ENCODE measurements around the gene USP12.

Gene USP12

GRCh38 chr13:27120011-27120410 lies 51.6 kb downstream of the USP12 start:
- no peak for DNase-seq

- no peak for DNase-seq
Observed at GRCh38 chr13:27118428-27119054, 53.1 kb downstream of the USP12 start.

GRCh38 chr13:27117952-27118351 lies 53.7 kb downstream of the USP12 start:
- DNase-seq = no peak

- DNase-seq = no peak
Observed at GRCh38 chr13:27117158-27117557, 54.5 kb downstream of the USP12 start.

- DNase-seq = no peak
Observed at GRCh38 chr13:27113436-27113835, 58.2 kb downstream of the USP12 start.

GRCh38 chr13:27112006-27112405 lies 59.6 kb downstream of the USP12 start:
- no peak for DNase-seq

GRCh38 chr13:27110056-27110746 lies 61.4 kb downstream of the USP12 start:
- DNase-seq = no peak

GRCh38 chr13:27106144-27106543 lies 65.5 kb downstream of the USP12 start:
- DNase-seq = no peak

- no peak for DNase-seq
Observed at GRCh38 chr13:27104606-27105005, 67.0 kb downstream of the USP12 start.

- no peak for DNase-seq
Observed at GRCh38 chr13:27101847-27102246, 69.8 kb downstream of the USP12 start.

- no peak for DNase-seq
Observed at GRCh38 chr13:27101289-27101688, 70.3 kb downstream of the USP12 start.

GRCh38 chr13:27097691-27098090 lies 73.9 kb downstream of the USP12 start:
- DNase-seq = no peak

GRCh38 chr13:27091451-27091850 lies 80.2 kb downstream of the USP12 start:
- DNase-seq = no peak

GRCh38 chr13:27088619-27089018 lies 83.0 kb downstream of the USP12 start:
- DNase-seq = no peak

GRCh38 chr13:27086599-27087265 lies 84.9 kb downstream of the USP12 start:
- no peak for DNase-seq

GRCh38 chr13:27083183-27083582 lies 88.4 kb downstream of the USP12 start:
- DNase-seq = no peak

- DNase-seq = no peak
Observed at GRCh38 chr13:27081893-27082679, 89.5 kb downstream of the USP12 start.

GRCh38 chr13:27080018-27080948 lies 91.3 kb downstream of the USP12 start:
- no peak for DNase-seq

- DNase-seq = no peak
Observed at GRCh38 chr13:27079421-27079958, 92.1 kb downstream of the USP12 start.

GRCh38 chr13:27077451-27077850 lies 94.2 kb downstream of the USP12 start:
- DNase-seq = no peak

- DNase-seq = no peak
Observed at GRCh38 chr13:27076421-27076820, 95.2 kb downstream of the USP12 start.

- DNase-seq = no peak
Observed at GRCh38 chr13:27073186-27073585, 98.4 kb downstream of the USP12 start.

All from CD4-positive, alpha-beta T cell treated with Interleukin-21 for 1 hour (primary cell).